GM21423 (cell line): Measurements from ENCODE around the gene GRPEL2.

Source experiments
- ATAC-seq: cut with Tn5 transposase; IDR thresholded peaks from one replicate; pipeline ENCODE4 v1.9.1; 2021; ENCODE audit warnings: mild to moderate bottlenecking, moderate library complexity; ENCODE audit not compliant: unreplicated experiment

GRPEL2 gene

DNA sequence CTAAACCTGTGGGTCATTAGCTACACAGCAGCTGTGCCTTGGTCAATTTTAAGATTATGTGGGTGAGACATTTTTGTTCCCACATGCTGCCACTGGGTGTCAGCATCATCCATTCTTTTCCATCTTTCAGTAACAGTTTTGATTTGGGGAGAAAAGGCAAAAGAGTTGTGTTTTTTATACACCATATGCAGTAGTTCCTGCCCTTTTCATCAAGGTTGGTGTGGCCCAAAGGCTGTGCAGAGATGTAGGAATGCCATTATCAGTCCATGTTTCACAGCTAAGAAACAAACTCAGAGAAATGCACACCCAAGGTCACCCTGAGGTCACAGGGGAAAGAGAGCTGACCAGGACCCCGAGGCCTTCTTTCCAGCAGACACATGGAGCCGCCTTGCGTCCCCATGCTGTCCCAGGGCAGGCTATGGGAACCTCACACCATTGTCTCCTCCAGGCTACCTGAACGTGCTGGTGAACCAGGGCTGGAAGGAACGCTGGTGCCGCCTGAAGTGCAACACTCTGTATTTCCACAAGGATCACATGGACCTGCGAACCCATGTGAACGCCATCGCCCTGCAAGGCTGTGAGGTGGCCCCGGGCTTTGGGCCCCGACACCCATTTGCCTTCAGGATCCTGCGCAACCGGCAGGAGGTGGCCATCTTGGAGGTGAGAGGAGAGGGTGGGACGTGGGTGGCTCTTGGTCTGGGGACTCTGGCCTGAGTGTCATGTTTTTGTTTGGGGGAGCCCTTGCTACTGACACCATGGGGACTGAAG lies 27.8 kb upstream of the GRPEL2 start:
- peak; percentile 55 for ATAC-seq

DNA sequence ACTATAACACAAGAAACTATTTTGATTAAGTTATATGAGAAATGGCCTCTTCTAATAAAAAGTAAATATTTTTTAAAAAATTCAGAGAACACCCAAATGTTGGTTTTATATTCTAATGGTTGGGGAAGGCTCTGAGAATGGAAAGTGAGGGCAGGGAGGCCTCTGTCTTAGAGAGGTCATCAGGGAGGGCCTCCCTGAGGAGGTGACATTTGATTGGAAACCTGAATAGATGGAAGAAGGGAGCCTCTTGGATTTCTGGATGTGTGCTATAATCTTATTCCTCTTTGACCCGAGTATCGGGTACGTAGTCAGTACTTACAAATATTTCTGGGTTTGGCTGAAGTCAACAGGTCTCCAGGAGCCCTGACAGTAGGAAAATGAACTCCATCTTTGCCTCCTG lies 26.1 kb upstream of the GRPEL2 start:
- ATAC-seq: no peak

DNA sequence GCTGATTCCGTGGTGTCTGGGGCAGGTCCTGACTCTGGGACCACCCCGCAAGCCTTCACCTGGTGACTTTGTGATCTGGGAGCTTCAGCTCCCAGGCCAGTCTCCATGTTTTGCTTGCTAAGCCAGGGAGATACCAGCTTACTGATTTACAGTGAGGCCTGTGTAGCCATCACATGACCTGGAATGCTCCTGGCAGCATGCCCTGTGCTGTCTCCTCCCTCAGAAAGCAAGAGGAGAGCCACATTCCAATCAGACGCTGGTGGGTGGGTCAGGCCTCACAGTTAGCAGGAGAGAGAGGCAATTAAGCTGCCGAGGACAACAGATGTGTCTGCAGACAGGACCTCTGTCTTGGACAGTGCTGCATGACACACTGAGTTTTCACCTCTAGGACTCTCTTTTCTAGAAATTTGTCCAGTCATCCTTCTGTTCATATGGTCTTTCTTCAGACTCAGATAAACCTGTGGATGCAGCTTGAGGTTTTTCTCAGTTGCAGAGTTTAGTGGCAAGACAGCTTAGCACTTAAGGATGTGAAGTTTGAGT lies 24.4 kb upstream of the GRPEL2 start:
- no peak for ATAC-seq

DNA sequence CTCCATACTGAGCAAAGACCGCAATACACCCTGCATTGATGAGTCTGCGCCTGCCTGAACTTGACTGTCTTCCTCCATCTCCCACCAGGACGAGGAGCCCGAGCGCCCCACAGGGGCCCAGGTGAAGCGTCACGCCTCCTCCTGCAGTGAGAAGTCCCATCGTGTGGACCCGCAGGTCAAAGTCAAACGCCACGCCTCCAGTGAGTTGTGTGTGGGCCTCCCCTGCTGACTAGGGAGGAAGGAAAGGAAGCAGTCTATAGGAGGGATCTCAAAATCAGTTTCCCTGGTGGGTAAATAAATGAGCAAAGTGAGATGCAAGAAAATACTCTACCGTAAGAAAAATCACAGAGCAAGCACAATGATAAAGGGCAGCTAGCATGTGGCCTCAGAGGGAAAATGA lies 22.8 kb upstream of the GRPEL2 start:
- ATAC-seq: no peak

DNA sequence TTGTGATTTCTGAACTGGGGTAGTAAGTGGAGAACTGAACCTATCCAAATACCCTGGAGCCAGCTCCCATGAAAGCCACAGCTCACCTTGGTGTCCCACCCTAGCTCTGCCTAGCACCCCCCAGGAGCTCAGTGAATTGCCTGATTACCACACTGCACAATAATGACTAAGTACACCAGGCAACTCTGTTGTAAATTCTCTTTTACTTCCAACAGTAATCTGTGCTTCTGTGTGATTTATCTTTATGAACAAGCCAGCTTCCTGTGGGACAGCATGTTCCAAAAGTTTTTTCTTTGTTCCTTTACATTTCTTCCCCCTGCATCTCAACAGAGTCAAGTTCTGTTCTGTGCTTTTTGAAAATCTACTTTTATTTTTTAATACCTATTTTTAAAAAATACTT lies 22.1 kb upstream of the GRPEL2 start:
- ATAC-seq: no peak

DNA sequence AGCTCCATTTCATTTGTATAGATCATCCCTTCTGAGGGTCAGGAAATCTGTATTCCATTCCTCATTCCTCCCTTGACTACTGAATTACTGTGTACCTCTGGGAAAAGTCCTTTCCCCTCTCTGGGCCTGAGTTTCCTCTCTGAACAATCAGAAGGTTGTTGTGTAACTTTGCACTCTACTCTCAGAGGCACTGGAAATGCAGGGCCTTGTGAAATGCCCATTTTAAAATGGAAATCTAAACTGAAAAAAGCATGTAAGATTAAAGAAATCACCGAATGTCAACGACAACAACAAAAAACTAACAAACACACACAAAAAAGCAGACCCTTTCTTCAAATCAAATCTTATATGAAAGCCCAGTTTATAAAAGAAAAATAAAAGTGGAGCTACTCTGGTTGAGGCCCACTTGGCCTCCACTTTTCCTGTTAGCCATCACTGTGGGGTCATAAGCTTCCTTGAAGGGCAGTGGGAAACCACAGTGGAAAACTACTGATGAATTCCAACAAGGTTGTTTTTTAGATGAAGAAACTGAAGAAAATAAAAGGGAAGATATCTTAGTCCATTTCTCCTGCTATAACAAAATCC lies 21.6 kb upstream of the GRPEL2 start:
- no peak for ATAC-seq

DNA sequence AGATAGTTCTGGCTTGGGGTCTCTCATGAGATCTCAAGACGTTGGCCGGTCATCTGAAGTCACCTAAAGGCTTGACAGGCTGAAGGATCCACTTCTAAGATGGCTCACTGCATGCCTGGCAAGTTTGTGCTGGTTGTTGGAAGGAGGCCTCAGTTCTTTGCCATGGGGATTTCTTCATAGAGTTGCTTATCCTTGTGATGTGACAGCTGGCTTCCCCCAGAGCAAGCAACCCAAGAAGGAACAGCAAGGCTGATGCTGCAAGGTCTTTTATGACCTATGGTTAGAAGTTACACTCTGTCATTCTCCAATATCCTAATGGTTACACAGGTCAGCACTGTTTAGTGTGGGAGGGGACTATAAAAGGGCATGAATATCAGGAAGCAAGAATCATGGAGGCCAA lies 20.7 kb upstream of the GRPEL2 start:
- no peak for ATAC-seq

DNA sequence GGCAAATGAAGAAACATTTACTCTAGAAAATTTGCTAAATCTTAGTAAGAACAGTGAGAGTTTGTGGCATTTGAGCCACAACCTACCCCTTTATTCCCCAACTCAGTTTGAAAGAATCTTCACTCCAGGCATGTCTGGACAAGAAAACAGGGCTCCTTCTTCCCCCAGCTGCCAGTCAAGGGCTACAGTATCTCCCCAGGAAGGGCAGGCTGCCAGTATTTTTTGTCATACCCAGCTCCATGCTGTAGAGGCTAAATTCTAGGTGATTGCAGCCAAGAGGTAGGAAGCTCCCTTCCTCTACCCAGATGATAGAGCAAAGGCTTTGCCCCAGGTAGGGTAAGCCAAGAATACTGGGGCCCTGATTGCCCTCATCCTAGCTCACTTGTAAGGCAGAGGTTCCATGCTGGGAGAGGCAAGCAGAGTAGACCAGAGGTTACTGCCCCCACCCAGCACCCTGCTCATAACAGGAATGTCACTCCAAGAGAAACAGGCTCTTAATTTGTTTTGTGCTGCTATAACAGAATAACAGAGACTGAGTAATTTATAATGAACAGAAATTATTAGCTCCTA lies 20.0 kb upstream of the GRPEL2 start:
- ATAC-seq: no peak

DNA sequence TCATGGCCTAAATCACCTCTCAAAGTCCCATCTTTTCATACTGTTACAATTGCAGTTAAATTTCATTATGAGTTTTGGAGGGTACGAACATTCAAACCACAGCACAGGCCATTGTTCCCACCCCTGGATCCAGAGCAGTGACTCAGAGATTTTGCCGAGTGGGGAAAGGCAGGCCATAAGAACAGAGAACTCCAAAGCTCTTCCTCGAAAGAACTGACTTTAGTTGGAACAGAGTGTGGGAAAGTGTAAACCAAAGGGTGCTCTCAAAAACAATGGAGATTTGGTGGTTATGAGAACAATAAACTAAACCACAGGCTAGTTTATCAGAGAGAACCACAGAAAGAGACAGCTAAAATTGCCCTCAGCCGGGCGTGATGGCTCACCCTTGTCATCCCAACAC lies 19.4 kb upstream of the GRPEL2 start:
- ATAC-seq: no peak

DNA sequence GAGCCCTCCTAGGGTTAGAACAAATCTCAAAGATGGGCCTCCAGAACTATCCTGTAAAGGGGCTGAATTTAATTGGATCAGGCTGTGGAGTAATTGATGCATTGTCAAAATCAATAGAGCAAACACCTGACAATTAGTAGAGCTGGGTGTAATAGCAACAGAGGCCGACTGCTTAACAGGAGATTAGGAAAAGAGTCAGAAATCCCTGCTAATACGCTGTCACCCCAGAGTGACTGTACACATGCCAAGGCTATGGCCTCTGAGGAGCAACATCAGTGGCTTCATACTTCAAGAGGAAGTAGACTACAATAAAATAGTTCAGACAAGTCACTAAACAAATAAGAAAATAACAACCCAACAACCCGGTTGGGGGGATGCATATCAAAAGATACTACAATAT lies 18.7 kb upstream of the GRPEL2 start:
- ATAC-seq: no peak

DNA sequence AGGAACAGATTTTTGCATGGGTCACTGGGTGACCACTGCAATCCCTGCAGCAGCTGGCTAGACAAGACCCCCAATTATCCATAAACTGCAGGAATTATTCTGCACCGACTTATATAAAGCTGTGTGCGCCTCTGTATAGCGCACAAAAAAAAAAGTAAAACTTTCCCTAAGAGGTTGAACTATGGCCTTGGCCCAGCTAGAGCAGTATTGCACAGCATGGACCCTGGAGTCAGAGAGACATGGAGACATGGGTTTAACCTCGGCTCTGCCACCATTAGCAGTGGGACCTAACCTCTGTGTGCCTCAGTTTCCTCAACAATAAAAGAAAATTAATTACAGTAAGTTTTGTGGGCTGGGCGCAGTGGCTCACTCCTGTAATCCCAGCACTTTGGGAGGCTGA lies 17.1 kb upstream of the GRPEL2 start:
- ATAC-seq: no peak

DNA sequence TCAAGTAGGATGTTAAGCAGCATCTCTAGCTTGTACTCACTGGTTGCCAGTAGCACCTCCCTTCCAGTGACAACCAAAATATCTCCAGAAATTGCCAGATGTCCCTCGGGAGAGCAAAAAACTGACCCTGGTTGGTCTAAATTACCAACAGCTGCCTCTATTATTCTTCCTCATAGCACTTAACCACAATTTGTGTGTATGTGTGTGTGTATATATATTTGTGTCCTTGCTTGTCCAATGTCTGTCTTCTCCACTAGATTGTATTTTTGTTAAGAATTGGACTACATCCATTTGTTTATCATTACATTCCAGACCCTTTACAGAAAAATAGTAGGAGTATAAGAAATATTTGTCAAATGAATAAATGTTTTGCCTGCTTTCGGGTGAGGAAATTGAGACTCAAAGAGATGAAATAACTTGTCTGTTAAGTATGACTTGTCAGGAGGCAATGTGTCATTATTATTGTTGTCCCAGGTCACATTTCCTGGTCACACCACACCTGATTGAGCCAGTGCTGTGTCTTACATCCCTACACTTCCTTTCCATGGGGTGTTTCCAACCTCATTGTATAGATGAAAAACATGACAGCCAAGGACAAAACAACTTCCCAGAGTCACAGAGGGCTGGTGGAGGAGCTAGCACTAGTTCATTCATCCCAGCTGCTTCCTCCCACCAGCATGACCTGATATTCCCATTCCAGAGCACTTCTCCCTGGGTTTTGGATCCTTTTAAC lies 11.4 kb upstream of the GRPEL2 start:
- no peak for ATAC-seq

DNA sequence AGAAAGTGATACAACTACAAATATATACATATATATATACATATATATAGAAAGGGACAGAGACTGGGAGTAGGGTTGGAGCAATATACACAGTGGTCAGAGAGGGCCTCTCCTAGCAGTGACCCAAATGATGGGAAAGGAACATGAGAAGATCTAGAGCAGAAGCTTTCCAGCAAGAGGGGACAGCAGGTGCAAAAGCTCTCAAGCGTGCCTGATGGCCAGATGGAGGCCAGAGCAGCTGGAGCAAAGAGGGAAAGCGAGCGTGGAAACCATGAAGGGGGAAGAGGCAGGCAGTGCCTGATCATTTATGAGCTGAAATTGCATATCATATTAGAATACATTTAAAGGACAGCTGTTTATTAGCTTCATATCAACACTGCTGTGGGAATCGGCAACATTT lies 7.6 kb upstream of the GRPEL2 start:
- ATAC-seq: no peak

DNA sequence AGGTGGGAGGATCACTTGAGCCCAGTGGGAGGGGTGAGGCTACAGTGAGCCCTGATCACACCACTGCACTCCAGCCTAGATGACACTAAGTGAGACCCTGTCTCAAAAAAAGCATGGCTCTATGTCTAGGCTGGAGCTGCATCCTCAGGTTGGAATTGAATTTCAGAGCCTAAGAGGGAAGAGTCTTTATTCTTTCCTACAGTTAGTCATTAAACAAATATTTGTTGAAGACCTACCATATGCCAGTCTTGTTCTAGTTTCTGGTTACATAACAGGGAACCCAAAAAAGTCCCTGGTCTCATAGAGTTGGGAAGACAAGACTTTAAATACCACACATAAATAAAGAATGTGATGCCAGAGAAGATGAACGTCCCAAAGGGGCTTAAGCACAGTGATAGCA lies 6.9 kb upstream of the GRPEL2 start:
- ATAC-seq: no peak

DNA sequence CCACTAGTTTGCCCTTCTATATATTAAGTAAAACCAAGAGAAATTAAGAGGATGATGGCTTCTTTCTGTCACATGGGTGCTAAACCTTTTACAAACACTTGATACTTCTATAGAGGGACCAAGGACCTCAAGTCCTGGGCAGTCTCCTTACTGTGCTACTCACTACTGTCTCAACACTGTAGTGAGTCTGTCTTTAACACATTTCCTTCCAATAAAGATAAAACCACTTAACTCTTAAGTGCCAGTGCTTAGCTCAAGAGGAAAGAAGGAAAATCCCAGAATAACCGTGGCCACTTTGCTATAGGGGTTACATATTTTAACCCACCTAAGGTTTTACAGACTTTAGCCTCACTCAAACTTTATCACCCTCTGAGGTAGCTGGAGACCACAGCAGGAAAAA lies 4.4 kb upstream of the GRPEL2 start:
- no peak for ATAC-seq

DNA sequence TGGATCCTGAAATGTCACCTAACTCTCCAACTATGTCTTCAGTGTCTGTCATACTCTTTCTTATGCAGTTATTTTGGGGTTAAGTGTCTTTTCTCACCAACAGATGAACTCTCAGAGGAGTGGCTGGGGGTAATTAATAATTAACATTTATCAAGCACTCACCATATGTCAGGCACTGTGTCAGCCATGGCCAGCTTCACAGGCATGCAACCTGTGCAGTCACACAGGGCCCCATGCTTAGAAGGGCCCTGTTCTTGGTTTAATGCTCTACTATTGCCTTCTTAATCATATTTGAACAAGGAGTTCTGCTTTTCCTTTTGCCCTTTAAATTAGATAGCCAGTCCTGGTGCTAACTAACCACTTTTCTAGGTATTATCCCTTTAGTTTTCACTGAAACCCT lies 3.4 kb upstream of the GRPEL2 start:
- peak; percentile 30 for ATAC-seq

DNA sequence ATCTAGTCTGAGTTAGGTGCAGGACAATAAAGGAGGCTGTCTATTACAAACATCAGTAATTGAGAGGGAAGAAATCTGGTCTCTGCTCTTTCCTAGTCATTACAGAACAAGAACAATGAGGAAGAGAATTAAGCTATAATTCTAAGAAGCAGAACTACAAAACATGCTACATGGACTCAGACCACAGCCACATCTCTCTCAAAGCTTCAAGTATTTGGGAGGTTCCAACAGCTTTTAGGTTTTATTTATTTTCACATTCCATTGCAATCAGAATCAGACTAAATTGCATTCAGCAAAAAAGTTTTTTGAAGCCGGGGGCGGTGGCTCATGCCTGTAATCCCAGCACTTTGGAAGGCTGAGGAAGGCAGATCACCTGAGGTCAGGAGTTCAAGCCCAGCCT lies 1.1 kb upstream of the GRPEL2 start:
- no peak for ATAC-seq

DNA sequence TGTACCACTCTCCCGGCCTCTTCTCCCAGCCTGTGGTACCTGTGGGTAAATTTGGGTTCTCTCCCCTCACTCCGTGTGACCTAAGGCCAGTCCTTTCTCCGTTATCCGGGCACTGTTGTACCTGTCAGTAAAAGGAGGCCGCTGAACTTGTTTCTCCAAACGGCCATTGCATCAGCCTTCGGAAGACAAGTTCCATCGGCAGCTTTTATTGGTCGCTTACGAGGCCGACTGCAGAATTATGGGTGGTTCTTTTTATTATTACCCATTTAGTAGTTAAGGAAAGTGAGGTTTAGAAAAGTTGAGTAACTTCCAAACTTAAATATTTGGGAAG lies 558 bp downstream of the GRPEL2 start:
- peak; percentile 2 for ATAC-seq

DNA sequence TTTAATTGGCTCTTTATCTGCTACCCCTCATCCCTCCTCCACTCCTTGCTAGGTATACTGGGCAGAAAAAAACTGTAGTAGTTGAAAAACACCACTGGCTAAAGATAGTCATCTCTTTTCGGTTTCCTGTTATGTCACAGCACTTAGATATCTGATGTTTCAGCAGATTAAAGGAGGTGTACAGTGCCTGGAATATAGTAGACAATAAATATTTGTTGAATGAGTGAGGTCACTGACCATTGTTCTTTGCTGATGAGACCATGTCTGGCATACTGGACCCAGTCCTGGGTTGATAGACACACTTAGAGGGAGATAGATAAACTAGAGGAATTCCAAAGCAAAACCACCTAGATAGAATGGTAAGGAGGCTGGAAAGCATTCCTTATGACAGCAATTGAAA lies 3.2 kb downstream of the GRPEL2 start:
- ATAC-seq: no peak

DNA sequence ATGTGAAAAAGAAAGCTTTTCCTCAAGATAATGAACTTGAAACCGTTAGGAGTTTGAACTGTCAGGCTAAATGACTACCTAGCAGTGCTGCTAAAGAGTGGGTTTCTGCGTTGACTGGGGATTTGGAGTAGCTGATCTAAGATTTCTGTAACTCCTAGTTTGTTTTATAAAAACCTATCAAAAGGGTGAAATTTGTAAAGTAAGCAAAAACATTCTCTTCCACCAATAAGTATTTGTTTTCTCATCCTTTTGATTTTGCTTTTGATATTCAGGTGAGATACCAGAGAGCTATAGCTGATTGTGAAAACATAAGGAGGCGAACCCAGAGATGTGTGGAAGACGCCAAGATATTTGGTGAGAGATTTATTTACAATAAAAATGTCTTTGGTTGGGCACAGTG lies 4.1 kb downstream of the GRPEL2 start:
- ATAC-seq: no peak

DNA sequence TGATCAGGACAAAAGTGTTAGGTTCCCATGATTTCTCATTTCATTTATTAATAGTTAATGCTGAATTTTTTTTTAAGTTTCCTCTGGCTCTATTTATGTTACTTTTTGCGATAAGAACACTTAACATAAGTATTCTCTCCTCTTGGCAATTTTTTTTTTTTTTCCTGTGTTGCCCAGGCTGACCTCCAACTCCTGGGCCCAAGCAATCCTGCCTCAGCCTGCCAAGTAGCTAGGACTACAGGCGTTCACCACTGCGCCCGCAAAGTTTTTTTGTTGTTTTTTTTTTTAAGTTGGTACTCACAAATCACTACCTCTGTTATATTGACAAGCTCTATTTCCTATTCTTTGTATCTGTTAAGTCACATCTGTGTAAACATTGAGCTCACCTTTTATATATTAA lies 6.9 kb downstream of the GRPEL2 start:
- ATAC-seq: no peak

DNA sequence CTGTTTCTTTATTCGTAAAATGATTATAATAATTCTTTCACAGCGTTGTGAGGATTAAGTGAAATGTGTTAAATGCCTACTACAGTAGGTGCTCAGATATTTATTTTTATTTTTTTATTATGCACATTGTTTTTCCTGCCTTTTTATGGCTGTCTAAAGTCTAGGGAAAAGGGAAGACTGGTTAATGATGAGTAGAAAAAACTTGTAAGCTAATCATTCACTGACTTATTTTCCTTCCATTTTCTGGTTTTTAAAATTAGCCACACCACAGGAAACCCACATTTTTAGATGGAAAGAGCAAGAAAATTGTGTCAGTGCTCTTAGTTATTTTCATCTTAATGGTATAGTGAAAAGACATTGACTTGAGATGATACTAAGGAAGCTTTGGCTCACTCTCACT lies 8.6 kb downstream of the GRPEL2 start:
- no peak for ATAC-seq
